ENCODE measurements around the gene CRB1.
A peak's percentile ranks its signal among the peaks of the same experiment; 100 is the strongest.

CRB1 gene

DNA sequence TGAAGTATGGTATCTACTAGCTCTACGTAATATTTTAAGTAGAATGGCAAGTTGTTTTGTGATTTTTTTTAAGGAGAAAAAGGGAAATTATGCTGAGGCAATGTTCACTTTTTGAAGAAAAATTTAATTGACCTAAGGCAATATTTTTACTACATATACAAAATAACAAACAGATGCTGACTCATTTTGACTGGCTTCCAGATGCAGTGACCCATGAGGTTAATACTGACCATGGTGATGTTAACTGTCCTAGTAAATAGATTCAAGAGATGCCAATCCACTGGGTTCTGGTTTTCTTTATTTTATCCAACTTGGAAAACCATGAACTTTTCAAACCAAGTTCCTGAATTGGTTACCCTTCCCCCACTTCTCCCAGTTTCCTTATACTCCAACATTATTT, 154.9 kb downstream of the CRB1 start:
- peak; percentile 75; the same call in 2 of the 3 replicates for ATAC-seq
- TF ChIP-seq PATZ1 (CRISPR knock-in tag; IDR thresholded peaks at IDR 0.05; ENCODE audit: borderline replicate concordance) = no peak
- TF ChIP-seq ISL1 (CRISPR knock-in tag; IDR thresholded peaks at IDR 0.05) = no peak
- no peak for TF ChIP-seq ARNTL (CRISPR knock-in tag; IDR thresholded peaks at IDR 0.05; ENCODE audit: borderline replicate concordance, low read depth)
- no peak for TF ChIP-seq ZFP3 (CRISPR knock-in tag; IDR thresholded peaks at IDR 0.05)
- TF ChIP-seq RARB (CRISPR knock-in tag; IDR thresholded peaks at IDR 0.05) = no peak
- peak; percentile 28; the same call in 1 of the 2 replicates for TF ChIP-seq TOX (CRISPR knock-in tag; IDR thresholded peaks at IDR 0.05; ENCODE audit: borderline replicate concordance)

GRCh38 chr1:197424380-197424779, 156.3 kb downstream of the CRB1 start:
- no peak for ATAC-seq
- no peak for TF ChIP-seq OSR1 (CRISPR knock-in tag; IDR thresholded peaks at IDR 0.05)
- no peak for TF ChIP-seq ISL1 (CRISPR knock-in tag; IDR thresholded peaks at IDR 0.05)
- no peak for TF ChIP-seq PPARA (CRISPR knock-in tag; IDR thresholded peaks at IDR 0.05; ENCODE audit: borderline replicate concordance)
- TF ChIP-seq TCF4 (CRISPR knock-in tag; IDR thresholded peaks at IDR 0.05; ENCODE audit: borderline replicate concordance) = no peak
- no peak for TF ChIP-seq ZFP3 (CRISPR knock-in tag; IDR thresholded peaks at IDR 0.05)

- no peak for ATAC-seq
- TF ChIP-seq PATZ1 (CRISPR knock-in tag; IDR thresholded peaks at IDR 0.05; ENCODE audit: borderline replicate concordance) = no peak
- TF ChIP-seq ZNF70 (CRISPR knock-in tag; IDR thresholded peaks at IDR 0.05) = no peak
- TF ChIP-seq ZNF565 (CRISPR knock-in tag; conservative IDR thresholded peaks at IDR 0.05; ENCODE audit: low read depth) = no peak
- TF ChIP-seq TSHZ2 (CRISPR knock-in tag; IDR thresholded peaks at IDR 0.05) = no peak
- no peak for TF ChIP-seq ISL1 (CRISPR knock-in tag; IDR thresholded peaks at IDR 0.05)
- TF ChIP-seq, protein P1, sequence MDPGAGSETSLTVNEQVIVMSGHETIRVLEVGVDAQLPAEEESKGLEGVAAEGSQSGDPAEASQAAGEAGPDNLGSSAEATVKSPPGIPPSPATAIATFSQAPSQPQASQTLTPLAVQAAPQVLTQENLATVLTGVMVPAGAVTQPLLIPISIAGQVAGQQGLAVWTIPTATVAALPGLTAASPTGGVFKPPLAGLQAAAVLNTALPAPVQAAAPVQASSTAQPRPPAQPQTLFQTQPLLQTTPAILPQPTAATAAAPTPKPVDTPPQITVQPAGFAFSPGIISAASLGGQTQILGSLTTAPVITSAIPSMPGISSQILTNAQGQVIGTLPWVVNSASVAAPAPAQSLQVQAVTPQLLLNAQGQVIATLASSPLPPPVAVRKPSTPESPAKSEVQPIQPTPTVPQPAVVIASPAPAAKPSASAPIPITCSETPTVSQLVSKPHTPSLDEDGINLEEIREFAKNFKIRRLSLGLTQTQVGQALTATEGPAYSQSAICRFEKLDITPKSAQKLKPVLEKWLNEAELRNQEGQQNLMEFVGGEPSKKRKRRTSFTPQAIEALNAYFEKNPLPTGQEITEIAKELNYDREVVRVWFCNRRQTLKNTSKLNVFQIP (CRISPR knock-in tag; IDR thresholded peaks at IDR 0.05; ENCODE audit: borderline replicate concordance, low read depth) = no peak
- TF ChIP-seq ZFP30 (CRISPR knock-in tag; IDR thresholded peaks at IDR 0.05) = no peak
- TF ChIP-seq ARNTL (CRISPR knock-in tag; IDR thresholded peaks at IDR 0.05; ENCODE audit: borderline replicate concordance, low read depth) = no peak
- no peak for TF ChIP-seq BACH2 (CRISPR knock-in tag; IDR thresholded peaks at IDR 0.05; ENCODE audit: borderline replicate concordance)
- TF ChIP-seq ESRRG (CRISPR knock-in tag; IDR thresholded peaks at IDR 0.05) = no peak
- TF ChIP-seq OSR1 (CRISPR knock-in tag; IDR thresholded peaks at IDR 0.05) = no peak
- TF ChIP-seq SNAI2 (CRISPR knock-in tag; IDR thresholded peaks at IDR 0.05) = no peak
- TF ChIP-seq PPARA (CRISPR knock-in tag; IDR thresholded peaks at IDR 0.05; ENCODE audit: borderline replicate concordance) = no peak
- TF ChIP-seq ZC3H10 (CRISPR knock-in tag; IDR thresholded peaks at IDR 0.05) = no peak
- TF ChIP-seq TCF4 (CRISPR knock-in tag; IDR thresholded peaks at IDR 0.05; ENCODE audit: borderline replicate concordance) = no peak
Observed at GRCh38 chr1:197429372-197429771, 161.3 kb downstream of the CRB1 start.

DNA sequence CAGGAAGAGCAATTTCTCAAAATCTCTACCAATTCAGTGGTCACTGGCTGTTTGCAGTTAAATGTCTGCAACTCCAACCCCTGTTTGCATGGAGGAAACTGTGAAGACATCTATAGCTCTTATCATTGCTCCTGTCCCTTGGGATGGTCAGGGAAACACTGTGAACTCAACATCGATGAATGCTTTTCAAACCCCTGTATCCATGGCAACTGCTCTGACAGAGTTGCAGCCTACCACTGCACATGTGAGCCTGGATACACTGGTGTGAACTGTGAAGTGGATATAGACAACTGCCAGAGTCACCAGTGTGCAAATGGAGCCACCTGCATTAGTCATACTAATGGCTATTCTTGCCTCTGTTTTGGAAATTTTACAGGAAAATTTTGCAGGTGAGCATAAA, 167.2 kb downstream of the CRB1 start:
- ATAC-seq = no peak
- TF ChIP-seq ZFP30 (CRISPR knock-in tag; IDR thresholded peaks at IDR 0.05) (no peak), ZFP3 (CRISPR knock-in tag; IDR thresholded peaks at IDR 0.05) (no peak), ARNTL (CRISPR knock-in tag; IDR thresholded peaks at IDR 0.05; ENCODE audit: borderline replicate concordance, low read depth) (no peak), PPARA (CRISPR knock-in tag; IDR thresholded peaks at IDR 0.05; ENCODE audit: borderline replicate concordance) (no peak), CSRNP3 (CRISPR knock-in tag; IDR thresholded peaks at IDR 0.05) (no peak), ZC3H10 (CRISPR knock-in tag; IDR thresholded peaks at IDR 0.05) (no peak)

Measured in SK-N-SH treated with all-trans-retinoic acid at 6 μM for 48 hours (cell line).